ENCODE measurements around the gene NOC4L.

Gene NOC4L

GRCh38 chr12:132201391-132202120, 57.3 kb downstream of the NOC4L start:
- no peak for DNase-seq
